Embryonic facial prominence (tissue), 1 donor: Measurements from ENCODE around the gene ZSCAN22.
"Not testable (repeated sequence)": the region's sequence is repeated elsewhere in the genome, so short reads cannot be mapped to it uniquely, and the experiment has no call there.

ENCODE experiments used
- DNase-seq: peaks from one replicate; pipeline ENCODE4 v3.0.0-alpha.2; 2016; ENCODE audit errors: extremely low spot score

ZSCAN22 gene

DNA sequence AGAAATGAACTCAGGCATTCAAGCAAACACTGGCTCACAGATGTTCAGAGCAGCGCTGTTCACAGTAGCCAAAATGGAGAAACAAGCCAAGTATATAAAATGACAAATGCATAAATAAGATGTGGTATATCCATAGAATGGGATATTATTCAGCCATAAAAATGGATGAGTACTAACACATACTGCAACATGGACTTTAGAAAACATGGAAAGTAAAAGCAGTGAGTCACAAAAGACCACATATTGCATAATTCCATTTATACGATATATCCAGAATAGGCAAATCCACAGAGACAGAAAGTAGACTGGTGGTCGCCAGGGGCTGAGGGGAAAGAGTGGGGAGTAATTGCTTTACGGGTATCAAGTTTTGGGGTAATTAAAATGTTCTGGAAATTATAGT, 47.4 kb downstream of the ZSCAN22 start:
- no peak for DNase-seq

DNA sequence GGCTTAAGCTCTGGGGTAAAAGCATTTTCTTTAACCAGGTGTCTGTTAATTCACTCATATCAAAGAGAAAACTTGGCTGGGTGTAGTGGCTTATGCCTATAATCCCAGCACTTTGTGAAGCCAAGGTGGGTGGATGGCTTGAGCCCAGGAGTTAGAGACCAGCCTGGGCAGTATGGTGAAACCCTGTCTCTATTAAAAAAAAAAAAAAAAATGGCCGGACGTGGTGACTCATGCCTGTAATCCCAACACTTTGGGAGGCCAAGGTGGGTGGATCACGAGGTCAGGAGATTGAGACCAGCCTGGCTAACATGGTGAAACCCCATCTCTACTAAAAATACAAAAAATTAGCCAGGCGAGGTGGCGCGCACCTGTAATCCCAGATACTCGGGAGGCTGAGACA, 49.9 kb downstream of the ZSCAN22 start:
- DNase-seq: not testable (repeated sequence)

DNA sequence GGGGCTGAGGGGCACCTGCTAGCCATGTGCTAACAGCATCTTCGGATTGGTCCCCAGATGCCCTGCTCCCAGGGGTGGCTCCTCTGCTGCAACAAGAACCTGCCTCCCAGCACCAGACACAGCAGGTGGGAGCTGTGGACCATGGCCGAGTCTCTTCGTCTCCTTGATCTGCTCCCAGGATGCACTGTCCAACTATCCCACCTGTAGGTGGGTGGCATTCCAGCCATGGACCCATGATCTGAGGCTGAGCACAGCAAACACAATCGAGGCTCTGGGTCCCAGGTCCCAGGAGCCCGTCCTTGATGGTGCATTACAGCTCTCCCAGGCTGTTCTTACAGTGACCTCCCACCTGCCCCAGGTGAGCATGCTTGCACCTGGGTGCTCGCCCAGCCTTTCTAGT, 52.5 kb downstream of the ZSCAN22 start:
- DNase-seq: no peak

DNA sequence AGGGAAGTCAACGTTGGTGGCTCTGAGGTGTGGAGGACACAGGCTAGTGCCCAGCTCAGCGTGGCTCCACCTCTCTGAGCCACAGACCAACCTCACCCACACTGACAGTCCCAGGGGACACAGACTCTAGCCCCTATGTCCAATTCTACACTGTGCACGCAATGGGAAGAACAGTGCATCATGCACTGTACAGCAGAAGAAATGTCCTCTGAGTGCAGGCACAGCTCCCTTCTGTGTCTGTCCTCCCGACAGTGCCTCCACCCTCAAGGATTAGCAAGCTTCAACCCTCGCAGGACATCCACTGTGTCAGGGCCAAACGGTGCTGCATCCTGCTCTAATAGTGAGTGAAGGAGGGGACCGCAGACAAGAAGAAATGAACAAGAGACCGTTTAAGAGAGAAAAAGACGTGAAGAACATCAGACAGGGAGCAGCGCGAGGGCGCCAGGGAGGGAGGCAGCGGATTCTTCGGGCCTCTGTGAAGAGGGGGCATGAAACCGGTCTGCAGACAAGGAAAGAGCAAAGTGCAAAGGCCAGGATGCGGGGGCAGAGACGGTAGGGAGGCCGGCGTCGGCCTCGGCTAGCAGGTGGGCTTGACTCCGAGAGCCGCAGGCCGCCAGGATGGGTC, 53.4 kb downstream of the ZSCAN22 start:
- DNase-seq: no peak

DNA sequence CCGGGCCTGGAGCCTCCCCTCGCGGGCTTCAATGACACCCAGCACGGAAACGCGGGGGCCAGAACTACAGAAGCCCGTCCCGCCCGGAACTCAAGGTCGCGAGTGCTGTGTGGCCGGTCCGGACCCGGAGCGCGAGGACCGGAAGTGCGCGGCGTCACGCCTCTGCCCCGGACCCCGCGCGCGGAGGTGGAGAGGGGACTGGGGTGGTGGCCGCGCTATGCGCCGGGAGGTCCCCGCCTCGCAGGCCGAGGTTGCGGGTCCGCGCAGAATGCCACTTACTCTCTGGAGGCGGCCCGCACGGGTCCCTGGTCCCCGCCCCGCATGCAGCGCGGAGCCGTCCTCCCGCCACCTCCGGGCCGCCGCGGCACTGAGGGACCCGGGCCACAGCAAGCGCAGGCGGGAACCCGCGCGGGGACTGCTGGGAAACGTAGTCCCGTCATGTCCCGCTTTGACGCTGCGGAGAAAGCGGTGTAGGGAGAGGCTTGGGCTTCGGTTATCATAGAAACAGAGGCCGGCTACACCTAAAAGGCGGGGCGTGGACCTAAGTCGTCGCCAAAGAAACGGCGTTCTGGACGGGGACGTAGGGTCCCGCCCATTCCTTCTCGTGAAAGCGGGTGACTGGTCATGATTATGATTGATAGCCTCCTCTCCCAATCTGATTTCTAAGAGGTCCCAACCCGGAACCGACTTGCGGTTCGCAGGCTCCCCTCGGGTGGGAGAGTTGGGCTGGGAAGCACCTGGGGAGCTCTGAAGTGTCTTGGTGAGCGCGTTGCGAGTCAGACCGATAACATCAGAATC, 54.1 kb downstream of the ZSCAN22 start, which contains the start of gene ZNF837:
Gene ZNF837, minus strand, starts transcription at position 369 of the 798 bp plus-strand sequence. CDS start 11,698 bp downstream, outside the sequence.
- DNase-seq: peak; percentile 99

DNA sequence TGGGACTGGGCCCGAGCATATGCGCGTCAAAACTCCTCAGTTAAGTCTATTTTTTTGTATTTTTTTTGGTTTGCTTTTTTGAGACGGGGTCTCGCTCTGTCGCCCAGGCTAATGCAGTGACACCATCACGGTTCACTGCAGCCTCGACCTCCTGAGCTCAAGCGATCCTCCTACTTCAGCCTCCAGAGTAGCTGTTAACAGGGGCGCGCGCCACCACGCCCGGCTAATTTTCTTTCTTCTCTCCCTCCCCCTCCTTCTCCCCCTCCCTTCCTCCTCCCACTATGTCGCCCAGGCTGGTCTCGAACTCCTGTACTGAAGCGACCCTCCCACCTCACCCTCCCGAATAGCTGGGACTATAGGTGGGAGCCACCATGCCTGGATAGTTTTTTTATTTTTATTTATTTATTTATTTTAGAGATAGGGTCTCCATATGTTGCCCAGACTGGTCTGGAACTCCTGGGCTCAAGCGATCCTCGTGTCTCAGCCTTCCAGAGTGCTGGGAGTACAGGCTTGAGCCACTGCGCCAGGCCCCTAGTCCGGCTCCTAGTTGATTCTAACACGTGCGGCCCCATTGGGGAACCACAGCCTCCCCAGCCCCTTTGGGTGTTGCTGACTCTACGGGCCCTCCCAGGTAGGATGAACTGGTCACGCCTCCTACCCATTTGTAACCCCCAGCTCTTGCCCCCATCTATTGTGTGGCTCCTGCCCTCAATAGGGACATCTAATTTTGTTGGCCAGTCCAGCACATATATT, 54.8 kb downstream of the ZSCAN22 start:
- DNase-seq: no peak

DNA sequence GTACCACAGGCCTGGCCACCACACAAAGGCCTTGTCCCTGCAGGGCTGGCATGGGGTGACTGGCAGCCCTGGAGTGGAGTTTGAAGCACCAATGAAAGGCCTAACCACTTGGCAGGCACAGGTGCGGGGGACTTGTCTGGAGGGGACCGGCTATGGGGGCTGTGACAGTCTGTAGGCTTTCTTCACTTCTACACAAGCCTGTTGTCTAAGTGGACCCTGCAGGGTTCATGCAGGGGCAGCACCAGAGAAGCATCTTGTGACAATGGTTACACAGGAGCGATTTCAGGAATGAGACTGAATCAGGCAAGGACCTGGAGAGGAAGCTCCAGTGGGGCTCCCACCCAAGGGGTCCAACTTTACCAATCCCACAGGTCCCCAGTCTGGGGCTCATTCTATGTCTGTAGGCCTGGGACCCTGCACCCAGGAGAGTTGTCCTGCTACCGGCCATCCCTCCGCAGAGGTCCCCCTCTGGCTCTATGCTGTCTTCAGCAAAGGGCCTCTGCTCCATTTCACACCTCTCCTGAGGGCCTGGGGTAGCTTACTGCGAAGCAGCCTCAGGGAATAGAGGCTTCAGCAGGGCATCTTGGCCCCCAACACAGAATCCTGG, 56.3 kb downstream of the ZSCAN22 start:
- DNase-seq: no peak

DNA sequence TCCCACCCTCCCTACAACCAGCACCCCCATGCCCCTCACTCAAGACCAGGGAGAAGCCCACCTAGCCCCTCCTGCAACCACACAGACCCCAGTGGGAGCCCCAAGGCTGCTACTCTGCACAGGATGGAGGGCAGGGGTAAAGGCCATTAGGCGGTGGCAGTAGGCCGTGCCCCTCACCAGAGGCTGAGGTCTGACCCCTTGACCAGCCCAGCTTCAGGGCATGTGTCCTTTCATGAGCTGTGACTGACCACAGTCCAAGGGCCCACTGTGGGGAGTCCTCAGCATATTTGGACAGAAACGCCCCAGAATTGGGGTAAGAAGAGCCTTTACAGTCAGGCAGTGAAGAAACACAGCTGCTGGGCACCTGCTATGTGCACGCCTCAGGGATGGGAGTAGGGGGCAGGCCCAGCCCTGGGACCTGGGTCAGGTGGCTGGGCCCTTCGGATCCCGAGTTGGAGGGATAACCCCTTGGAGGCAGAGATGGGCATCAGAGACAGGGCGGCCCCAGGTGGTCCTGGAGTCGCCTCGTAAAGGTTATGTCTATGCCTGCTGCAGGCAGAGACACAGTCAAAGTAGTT, 58.6 kb downstream of the ZSCAN22 start:
- no peak for DNase-seq

DNA sequence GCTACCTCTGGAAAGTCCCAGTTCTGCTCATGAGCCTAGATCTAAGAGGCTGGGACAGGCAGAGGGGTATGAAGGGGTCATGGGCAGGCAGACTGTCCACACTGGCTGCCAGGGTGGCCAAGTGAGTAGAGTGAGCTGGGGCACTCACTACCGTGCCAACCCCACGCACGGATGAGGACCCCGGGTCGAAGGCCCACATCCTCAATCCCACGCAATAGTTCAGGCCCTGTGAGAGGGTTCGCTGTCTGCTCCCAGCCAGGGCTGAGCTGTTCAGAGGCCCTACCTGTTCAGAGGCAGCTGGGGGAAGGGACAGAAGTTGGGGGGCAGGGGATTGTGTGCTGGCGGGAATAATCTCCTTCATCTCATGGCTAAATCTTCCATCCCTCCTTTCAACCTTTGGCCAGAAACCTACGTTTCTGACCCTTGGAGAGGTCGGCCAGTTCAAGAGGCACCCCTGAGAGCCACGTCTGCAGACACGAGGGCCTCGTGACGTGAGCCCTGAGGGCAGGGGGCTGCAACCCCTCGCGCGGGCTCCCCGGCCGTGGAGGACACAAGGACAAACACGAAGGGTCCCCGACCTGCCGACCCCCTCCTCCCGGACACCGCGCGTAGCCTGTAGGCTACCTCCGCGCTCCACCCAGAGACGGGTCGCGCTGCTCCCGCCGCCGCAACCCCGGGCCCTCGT, 59.2 kb downstream of the ZSCAN22 start:
- no peak for DNase-seq

DNA sequence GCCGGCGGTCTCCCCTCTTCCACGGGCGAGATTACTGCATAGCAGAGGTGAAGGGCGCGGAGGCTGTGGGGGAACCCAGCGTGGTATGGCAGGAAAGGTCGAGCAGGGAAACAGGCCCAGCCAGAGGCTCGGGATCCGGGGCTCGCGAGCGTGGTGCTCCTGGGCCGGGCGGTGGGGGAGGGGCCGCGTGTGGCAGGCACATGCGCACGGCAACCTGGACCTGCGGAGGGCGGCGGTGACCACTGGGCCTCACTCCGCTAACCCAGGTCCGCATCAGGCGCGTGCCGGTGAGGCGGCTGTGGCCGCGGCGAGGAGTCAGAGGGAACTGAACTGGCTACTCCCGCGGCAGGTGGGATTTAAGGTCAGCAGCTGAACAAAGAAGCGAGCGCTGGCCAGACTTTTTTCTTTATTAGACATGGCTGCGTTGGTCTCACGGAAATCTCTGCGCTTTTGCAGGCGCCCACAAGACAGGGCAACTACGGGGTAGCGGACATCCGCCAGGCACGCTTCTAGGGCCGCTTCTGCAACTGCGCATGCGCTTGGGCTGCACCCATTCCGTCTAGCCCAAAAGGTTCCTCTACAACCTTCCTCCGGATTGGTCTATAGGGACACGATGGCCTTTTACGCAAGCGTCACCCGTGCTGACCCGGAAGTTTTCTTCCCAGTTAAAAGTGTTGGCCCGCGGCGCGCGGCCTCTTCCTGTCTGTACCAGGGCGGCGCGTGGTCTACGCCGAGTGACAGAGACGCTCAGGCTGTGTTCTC, 60.0 kb downstream of the ZSCAN22 start, which contains the start of gene RPS5:
Gene RPS5, plus strand, starts transcription at position 694 of the 762 bp plus-strand sequence. CDS start 869 bp downstream, outside the sequence.
- peak; percentile 98 for DNase-seq

DNA sequence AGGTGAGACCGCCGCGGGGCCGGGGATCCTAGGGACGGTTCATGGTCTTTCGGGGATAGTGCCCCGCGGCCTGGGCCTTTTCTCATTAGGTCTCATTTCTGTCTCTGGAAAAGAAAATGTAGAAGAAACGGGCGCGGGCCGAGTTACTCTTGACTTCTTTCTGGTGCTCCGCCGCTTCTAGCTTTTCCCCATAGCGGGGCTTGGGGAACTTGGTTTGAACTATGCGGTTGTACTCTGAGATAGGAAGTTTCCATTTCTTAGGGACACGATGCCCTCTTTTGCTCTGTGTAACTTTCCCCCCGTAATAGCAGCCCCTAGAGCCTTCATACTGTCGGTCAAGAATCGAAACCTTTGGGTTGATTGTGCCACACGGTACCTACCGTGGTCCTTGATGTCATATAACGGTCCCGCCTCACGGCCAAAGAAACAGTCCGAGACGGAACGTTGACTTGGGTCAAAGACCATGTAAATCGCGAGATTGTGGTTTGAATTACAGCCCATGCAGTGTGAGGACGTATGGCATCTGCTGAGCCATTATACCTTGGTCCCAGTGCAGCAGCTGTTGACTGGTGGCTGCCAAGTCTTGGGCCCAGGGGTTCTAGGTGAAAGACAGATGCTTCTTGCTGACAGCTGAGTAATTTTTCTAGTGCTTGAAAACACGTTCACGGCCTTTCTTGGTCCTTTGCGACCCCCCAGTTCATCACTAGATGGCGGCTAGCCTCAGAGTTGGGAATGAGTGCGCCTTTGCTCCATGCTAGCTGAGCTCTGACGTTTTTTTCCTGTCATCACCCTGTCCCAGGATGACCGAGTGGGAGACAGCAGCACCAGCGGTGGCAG, 60.8 kb downstream of the ZSCAN22 start:
- no peak for DNase-seq

DNA sequence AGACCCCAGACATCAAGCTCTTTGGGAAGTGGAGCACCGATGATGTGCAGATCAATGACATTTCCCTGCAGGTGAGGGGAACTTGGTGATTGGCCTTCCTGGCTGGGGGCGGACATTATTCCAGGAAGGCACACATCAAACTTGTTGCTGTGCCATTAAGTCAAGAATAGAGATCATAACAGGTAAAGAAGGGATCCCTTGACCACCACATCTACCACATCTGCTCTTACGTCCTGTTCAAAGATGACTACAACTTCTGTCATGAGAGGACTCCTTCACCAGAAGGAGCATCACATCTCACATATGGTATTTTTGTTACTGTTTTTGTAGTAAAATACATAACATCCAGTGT, 61.4 kb downstream of the ZSCAN22 start:
- no peak for DNase-seq
